Activated CD8-positive, alpha-beta T cell treated with anti-CD3 and anti-CD28 coated beads, Interleukin-2, amount 10 ng/mL, durations not matched to agents 7 days and 5 days (primary cell): ENCODE measurements around the gene UAP1. TPM values are rescaled to one million over a fixed set of nuclear protein-coding genes. Genes with fewer than 3 reads are reported as not detected.
A peak's percentile ranks its signal among the peaks of the same experiment; 100 is the strongest.

ENCODE experiments used
- ATAC-seq: fragments of 150-1000 bp; cut with Tn5 transposase; one replicate; pipeline ENCODE4 v1.10.0; 2021; ENCODE audit warnings: moderate library complexity
- CTCF ChIA-PET: fragments of 350-600 bp; sonication (Branson Sonifier 250); formaldehyde crosslinking; loops from one replicate; lab custom pipeline; 2021; ENCODE audit warnings: antibody characterized with exemption; lab: Charles Lee
- POLR2A ChIA-PET: fragments of 350-600 bp; sonication (Branson Sonifier 250); formaldehyde crosslinking; loops from one replicate; lab custom pipeline; 2021; ENCODE audit warnings: antibody characterized with exemption; lab: Charles Lee
- DNase-seq: peaks from one replicate; pipeline ENCODE4 v3.0.0-alpha.2; 2020
- H3K27ac Mint-ChIP-seq: one replicate; pipeline ENCODE4 v1.8.0; 2021; ENCODE audit warnings: mild to moderate bottlenecking, mixed read lengths
- H3K27me3 Mint-ChIP-seq: one replicate; pipeline ENCODE4 v1.8.0; 2021; ENCODE audit warnings: low read depth, mixed read lengths
- H3K36me3 Mint-ChIP-seq: one replicate; pipeline ENCODE4 v1.8.0; 2021; ENCODE audit warnings: low read depth, mixed read lengths
- H3K4me1 Mint-ChIP-seq: one replicate; pipeline ENCODE4 v1.8.0; 2021; ENCODE audit warnings: low read depth, mixed read lengths
- H3K4me3 Mint-ChIP-seq: one replicate; pipeline ENCODE4 v1.8.0; 2021; ENCODE audit warnings: mild to moderate bottlenecking, mixed read lengths
- H3K9me3 Mint-ChIP-seq: one replicate; pipeline ENCODE4 v1.8.0; 2022; ENCODE audit warnings: mixed read lengths; ENCODE audit not compliant: insufficient read depth
- total RNA-seq, 2 experiments: library from RNA; stranded (reverse); gene quantifications; one replicate each; pipeline ENCODE4 v1.2.3, GENCODE V29; 2021

The UAP1 gene
- total RNA-seq: 10 to 100 TPM; 15.5 to 15.7 TPM

DNA sequence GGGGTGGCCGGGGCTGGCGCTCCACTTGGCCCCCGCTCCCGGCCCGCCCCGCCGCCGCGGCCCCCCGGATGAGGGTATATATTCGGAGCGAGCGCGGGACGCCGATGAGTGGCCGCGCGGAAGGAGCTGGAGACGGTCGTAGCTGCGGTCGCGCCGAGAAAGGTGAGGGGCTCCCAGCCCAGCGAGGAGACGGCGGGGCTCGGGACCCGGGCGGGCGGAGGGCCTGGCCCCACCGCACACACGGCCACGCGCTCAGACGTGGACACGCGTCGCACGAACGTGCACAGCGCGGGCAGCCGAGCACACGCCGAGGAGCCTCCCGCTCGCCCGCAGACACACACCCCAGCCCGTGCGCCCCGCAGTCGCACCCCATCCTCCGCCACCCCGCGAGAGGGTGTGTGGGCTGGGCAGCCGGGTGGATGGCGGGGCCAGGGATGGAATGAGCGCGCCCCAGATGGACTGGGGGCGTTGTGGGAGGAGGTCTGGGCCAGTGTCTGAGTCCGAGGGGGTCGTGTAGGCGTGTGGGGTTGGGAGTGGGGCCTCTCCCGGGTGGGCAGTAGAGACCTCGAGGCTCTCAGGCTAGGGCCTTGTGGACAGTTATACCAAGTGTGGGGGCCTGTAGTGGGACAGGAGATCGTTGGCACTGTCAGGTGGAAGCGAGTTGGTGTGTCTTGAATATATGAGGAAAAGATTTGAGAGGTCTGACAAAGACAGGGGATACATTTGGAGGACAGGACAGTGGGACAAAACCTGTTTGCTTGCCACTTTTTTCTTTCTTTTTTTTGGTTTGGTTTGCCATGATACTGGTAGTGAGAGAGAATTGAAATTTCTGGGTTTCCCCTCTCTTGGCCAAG, at the start of gene UAP1:
Gene UAP1, plus strand, starts transcription at position 107 of the 854 bp plus-strand sequence. CDS start 4,347 bp downstream, outside the sequence.
- peak within 1 kb of the TSS; percentile 96 for H3K27ac Mint-ChIP-seq
- POLR2A ChIA-PET: interaction anchor here (0.6 to 1.6 kb wide), 2 partner anchors 63 to 760 kb away, joined by 3 to 4 read pairs; no protein-coding TSS in a partner anchor
- peaks cover 7% of the 10 kb centered on the region for H3K9me3 Mint-ChIP-seq
- DNase-seq (no peak), ATAC-seq (peak; percentile 54)
- peak within 1 kb of the TSS; percentile 92 for H3K4me3 Mint-ChIP-seq
- peaks cover 1% of the 10 kb centered on the region for H3K36me3 Mint-ChIP-seq
- CTCF ChIA-PET: interaction anchor here (1.0 kb wide), 1 partner anchor 52 kb away, joined by 5 read pairs; no protein-coding TSS in a partner anchor
- H3K4me1 Mint-ChIP-seq: peaks cover 31% of the 10 kb centered on the region
- H3K27me3 Mint-ChIP-seq: no peaks in the 10 kb centered on the region

DNA sequence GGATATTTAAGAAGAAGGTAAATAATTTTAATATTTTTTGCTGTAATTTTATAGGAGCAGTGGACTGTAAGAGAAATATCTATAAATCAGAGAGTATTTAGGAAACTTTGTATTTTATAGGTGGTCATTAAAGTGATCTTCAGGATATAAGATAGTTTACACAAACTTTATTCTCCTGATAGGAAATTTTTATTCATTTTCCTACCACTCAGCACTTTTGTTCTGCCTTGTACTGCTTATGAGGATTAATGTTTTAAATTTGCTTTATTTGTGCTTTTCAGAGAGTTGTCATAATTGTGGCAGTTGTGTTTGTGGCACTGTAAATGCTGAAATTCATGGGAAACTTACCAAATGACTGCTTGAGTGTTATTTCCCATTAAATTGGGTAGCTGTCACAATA, 34.2 kb upstream of the UAP1 start:
- H3K27ac Mint-ChIP-seq: no peak overlapping the region
- no peaks in the 10 kb centered on the region for H3K4me1 Mint-ChIP-seq
- ATAC-seq (no peak), DNase-seq (no peak)
- ChIA-PET CTCF (interaction anchor here (1.6 kb wide), 1 partner anchor 14 kb away, joined by 3 read pairs; no protein-coding TSS in a partner anchor), POLR2A (no interaction called here)
- no peaks in the 10 kb centered on the region for H3K9me3 Mint-ChIP-seq
- no peak overlapping the region for H3K4me3 Mint-ChIP-seq
- peaks cover 37% of the 10 kb centered on the region for H3K36me3 Mint-ChIP-seq
- no peaks in the 10 kb centered on the region for H3K27me3 Mint-ChIP-seq

DNA sequence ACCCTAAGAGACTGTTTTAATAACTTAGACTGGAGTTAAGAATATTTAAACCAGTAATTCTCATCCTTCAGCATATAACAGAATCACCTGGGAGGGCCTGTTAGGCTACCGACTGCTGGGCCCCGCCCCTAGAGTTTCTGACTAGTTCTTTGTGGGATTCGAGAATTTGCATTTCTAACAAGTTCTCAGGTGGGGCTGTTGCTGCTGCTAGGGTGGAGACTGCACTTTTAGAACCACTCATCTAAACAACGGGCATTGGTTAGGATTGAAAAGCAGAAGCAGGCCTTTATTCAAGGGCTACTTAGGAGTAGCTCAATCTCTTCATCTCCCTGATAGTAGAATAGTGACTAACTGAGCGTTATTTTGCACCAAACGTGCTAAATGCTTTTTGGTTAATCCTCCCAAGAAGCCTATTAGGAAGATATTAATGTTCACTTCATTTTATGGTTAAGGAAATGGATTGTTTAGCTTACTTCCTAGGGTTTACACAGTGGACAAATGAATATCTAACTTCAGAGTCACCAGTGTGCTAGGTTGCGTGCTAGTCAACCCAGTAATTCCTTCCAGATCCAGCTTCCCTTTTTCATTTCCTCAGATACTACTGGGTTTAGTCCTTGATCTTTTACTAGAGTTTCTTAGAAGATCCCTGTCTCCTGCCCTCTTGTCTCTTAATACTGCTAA, 31.1 kb upstream of the UAP1 start:
- ATAC-seq (no peak), DNase-seq (no peak)
- POLR2A ChIA-PET: no interaction called here
- CTCF ChIA-PET: no interaction called here
- Mint-ChIP-seq H3K27ac (no peak overlapping the region), H3K4me3 (no peak overlapping the region), H3K4me1 (no peaks in the 10 kb centered on the region), H3K27me3 (no peaks in the 10 kb centered on the region), H3K9me3 (no peaks in the 10 kb centered on the region), H3K36me3 (peaks cover 17% of the 10 kb centered on the region)

DNA sequence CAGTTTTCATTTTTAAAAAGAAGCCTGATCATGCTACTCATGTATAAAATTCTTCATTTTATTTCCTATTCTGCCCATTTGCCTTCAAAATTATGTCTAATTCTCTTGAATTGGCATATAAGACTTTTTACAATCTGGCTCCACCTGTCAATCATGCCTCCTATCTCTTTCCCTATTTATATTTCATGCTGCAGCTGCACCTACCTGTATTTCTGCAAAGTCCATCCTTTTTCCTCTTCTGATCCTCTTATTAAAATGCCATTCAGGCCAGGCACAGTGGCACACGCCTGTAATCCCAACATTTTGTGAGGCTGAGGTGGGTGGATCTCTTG, 30.6 kb upstream of the UAP1 start:
- Mint-ChIP-seq H3K27me3 (no peaks in the 10 kb centered on the region), H3K27ac (no peak overlapping the region), H3K4me1 (no peaks in the 10 kb centered on the region), H3K9me3 (no peaks in the 10 kb centered on the region), H3K4me3 (no peak overlapping the region), H3K36me3 (peaks cover 17% of the 10 kb centered on the region)
- ChIA-PET CTCF (no interaction called here), POLR2A (no interaction called here)
- ATAC-seq (no peak), DNase-seq (no peak)

DNA sequence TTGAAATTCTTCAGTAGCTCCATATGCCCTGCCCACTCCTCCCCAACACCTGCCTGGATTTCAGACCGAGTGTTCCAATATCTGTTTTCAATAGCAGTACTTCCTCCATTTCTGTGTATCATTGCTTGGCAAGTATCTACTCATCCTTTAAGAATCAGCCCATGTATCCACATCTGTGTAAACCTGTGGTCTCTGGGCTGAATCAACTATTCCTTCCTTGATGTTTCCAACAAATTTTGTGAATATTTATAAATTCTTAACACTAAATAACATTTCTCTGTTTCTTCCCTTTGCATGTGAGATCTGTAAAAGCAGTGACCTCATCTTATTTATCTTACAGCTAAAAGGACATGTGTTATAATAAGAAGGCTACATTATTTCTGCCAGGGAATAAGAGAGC, 26.0 kb upstream of the UAP1 start:
- no peak for DNase-seq
- H3K27me3 Mint-ChIP-seq: no peaks in the 10 kb centered on the region
- no peak overlapping the region for H3K4me3 Mint-ChIP-seq
- peaks cover 8% of the 10 kb centered on the region for H3K36me3 Mint-ChIP-seq
- H3K4me1 Mint-ChIP-seq: peaks cover 7% of the 10 kb centered on the region
- H3K27ac Mint-ChIP-seq: no peak overlapping the region
- POLR2A ChIA-PET: no interaction called here
- ATAC-seq: no peak
- no peaks in the 10 kb centered on the region for H3K9me3 Mint-ChIP-seq
- CTCF ChIA-PET: no interaction called here

DNA sequence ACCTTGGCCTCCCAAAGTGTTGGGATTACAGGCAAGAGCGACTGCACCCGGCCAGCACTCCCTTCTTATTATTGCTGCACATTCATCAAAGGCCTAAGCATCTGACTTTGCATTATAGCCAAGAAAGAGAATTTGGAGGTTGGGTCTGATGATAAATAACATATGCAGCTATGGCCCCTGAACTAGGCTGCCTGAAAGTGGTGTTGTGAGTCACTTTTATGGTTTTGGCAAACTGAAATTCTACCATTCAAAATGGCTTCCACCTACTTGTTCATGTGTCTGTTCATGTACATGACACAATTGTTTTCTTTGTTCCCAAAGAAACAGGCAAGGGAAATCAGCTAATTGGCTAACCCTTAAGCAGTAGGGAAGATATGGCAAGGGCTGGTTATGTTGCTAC, 25.0 kb upstream of the UAP1 start:
- no peak overlapping the region for H3K27ac Mint-ChIP-seq
- no peak overlapping the region for H3K4me3 Mint-ChIP-seq
- no peak for DNase-seq
- peaks cover 4% of the 10 kb centered on the region for H3K36me3 Mint-ChIP-seq
- peaks cover 7% of the 10 kb centered on the region for H3K4me1 Mint-ChIP-seq
- POLR2A ChIA-PET: no interaction called here
- no peaks in the 10 kb centered on the region for H3K27me3 Mint-ChIP-seq
- CTCF ChIA-PET: no interaction called here
- no peak for ATAC-seq
- no peaks in the 10 kb centered on the region for H3K9me3 Mint-ChIP-seq

DNA sequence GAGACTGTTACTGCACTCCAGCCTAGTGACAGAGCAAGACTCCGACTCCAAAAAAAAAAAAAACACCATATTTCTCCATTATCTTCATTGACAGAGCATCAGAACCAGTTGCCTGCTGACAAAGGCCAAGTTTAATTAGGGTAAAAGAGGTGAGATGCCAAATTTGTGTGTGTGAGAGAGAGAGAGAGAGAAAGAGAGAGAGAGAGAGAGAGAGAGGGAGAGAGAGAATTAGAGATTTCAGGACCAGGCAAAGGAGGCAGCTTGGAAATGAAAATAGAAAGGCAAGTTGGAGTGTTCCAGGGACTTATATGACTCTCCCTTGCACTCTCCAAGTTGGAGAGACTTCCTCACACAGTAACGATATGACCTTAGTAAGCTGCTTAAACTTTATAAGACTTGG, 24.3 kb upstream of the UAP1 start:
- Mint-ChIP-seq H3K4me3 (no peak overlapping the region), H3K9me3 (peaks cover 6% of the 10 kb centered on the region), H3K4me1 (peaks cover 7% of the 10 kb centered on the region), H3K27ac (no peak overlapping the region), H3K36me3 (peaks cover 1% of the 10 kb centered on the region), H3K27me3 (no peaks in the 10 kb centered on the region)
- CTCF ChIA-PET: interaction anchor here (0.6 kb wide), 1 partner anchor 60 kb away, joined by 3 read pairs; no protein-coding TSS in a partner anchor
- no peak for DNase-seq
- no peak for ATAC-seq
- POLR2A ChIA-PET: no interaction called here

DNA sequence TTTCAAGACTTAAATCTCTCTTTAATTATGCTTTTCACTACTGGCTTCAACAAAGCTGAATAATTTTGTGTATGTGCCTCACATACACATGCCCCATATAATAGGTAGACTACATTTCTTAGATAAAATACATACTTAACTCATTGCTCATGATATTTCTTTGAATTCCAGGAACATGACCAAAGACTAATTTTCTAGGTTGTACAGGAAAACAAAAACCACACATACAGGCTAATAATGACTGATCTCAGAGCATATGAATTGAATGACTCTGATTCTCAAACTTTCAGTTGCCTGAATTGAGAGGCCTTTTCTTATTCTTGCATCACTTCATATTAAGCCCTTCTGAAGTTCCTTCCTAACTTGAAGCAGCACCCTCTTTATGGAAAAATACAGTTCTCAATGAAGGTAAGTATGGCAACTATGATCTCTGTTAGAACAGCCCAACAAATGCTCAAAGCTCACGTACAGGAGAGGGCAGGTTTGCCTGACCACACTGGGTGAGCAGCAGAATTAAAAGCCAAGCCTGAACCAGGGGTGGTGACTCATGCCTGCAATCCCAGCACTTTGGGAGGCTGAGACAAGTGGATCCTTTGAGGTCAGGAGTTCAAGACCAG, 22.6 kb upstream of the UAP1 start:
- peak overlapping the region; percentile 20 for H3K27ac Mint-ChIP-seq
- CTCF ChIA-PET: no interaction called here
- ATAC-seq: no peak
- DNase-seq: no peak
- H3K27me3 Mint-ChIP-seq: no peaks in the 10 kb centered on the region
- H3K9me3 Mint-ChIP-seq: peaks cover 15% of the 10 kb centered on the region
- POLR2A ChIA-PET: no interaction called here
- H3K4me1 Mint-ChIP-seq: peaks cover 7% of the 10 kb centered on the region
- no peak overlapping the region for H3K4me3 Mint-ChIP-seq
- H3K36me3 Mint-ChIP-seq: peaks cover 1% of the 10 kb centered on the region

DNA sequence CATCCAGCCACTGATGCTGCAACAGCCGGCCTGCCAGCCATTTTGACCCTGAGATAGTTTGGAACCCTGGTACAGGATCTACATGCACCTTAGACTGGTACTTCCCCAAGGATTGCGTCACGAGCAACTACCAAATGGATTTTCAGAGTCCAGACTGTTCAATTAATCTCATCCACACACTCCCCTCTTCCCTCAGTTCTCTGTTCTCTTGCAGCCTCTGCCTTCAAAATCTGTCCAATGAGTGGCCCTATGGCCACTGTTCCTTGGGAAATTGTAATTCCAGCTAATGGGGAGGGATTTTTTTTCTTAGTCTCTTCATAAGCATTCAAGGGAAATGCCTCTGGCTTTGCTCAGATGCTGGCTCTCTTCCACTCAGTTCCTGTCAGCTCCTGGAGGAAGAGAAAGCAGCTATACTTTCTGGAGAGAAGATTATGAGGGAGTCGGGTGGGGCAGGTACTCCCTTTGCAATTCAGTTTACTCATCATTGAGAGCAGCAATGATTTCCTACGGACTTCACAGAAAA, 19.8 kb upstream of the UAP1 start:
- Mint-ChIP-seq H3K36me3 (peaks cover 1% of the 10 kb centered on the region), H3K9me3 (peaks cover 15% of the 10 kb centered on the region), H3K4me1 (peaks cover 7% of the 10 kb centered on the region), H3K4me3 (no peak overlapping the region), H3K27ac (no peak overlapping the region), H3K27me3 (no peaks in the 10 kb centered on the region)
- CTCF ChIA-PET: interaction anchor here (0.9 kb wide), 1 partner anchor 15 kb away, joined by 3 read pairs; no protein-coding TSS in a partner anchor
- ATAC-seq (no peak), DNase-seq (no peak)
- POLR2A ChIA-PET: no interaction called here

DNA sequence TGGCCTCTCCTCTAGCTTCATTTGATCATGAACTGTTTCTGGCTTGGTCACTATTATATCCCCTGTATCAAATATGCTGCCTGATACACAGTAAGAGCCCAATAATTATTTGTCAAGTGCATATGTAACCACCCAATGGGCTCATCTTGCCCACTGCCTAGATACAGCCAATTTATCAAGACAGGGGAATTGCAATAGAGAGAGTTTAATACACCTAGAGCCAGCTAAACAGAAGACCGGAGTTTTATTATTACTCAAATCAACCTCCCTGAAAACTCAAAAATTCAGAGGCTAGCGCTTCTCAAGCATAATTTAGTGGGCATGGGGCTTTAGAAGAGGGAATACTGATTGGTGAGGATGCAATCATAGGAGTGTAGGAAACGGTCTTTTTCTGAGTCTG, 18.3 kb upstream of the UAP1 start:
- no peak overlapping the region for H3K27ac Mint-ChIP-seq
- ATAC-seq (no peak), DNase-seq (no peak)
- peaks cover 7% of the 10 kb centered on the region for H3K4me1 Mint-ChIP-seq
- ChIA-PET CTCF (no interaction called here), POLR2A (no interaction called here)
- H3K9me3 Mint-ChIP-seq: peaks cover 15% of the 10 kb centered on the region
- peaks cover 1% of the 10 kb centered on the region for H3K36me3 Mint-ChIP-seq
- H3K4me3 Mint-ChIP-seq: no peak overlapping the region
- H3K27me3 Mint-ChIP-seq: no peaks in the 10 kb centered on the region

DNA sequence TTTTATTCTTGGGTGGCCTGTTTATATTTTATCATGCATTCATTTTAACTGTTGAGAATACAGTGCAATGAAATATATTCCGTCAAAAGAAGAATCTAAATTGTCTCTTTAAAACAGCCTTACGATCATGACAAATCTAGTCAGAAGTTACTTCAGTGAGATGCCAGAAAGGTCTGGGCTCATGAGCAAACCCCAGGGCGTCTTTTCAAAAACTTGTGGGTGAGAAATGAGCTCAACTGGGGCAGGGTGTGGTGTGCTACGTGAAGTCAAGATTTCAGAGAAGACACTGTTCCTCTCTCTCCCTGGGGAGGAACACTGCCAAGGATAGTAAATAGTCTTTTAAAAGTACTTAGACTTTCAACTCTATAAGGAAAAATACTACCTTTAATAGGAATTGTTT, 13.4 kb upstream of the UAP1 start:
- Mint-ChIP-seq H3K4me1 (no peaks in the 10 kb centered on the region), H3K36me3 (no peaks in the 10 kb centered on the region), H3K27me3 (no peaks in the 10 kb centered on the region), H3K4me3 (no peak overlapping the region), H3K27ac (no peak overlapping the region), H3K9me3 (peaks cover 5% of the 10 kb centered on the region)
- DNase-seq: no peak
- ChIA-PET POLR2A (no interaction called here), CTCF (no interaction called here)
- ATAC-seq: no peak

DNA sequence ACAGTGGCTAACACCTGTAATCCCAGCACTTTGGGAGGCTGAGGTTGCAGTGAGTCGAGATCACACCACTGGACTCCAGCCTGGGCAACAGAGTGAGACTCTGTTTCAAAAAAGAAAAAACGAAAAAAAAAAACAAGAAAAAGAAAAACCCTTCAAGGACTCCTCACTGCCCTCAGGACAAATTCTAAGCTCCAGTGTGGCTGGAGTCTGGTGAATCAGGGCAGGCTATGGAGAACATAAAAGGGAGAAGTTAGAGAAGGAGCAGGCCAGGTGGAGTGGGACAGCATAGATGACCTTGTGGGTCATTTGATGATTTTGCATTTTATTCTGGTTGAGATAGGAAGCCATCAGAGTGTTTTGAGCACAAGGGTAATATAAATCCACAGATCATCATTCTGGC, 12.5 kb upstream of the UAP1 start:
- ChIA-PET CTCF (no interaction called here), POLR2A (no interaction called here)
- Mint-ChIP-seq H3K27me3 (no peaks in the 10 kb centered on the region), H3K9me3 (no peaks in the 10 kb centered on the region), H3K36me3 (no peaks in the 10 kb centered on the region), H3K27ac (no peak overlapping the region), H3K4me1 (no peaks in the 10 kb centered on the region), H3K4me3 (no peak overlapping the region)
- DNase-seq (no peak), ATAC-seq (no peak)
